Adipocyte (in vitro differentiated cells): ENCODE data around the gene BAAT.
A peak's percentile ranks its signal among the peaks of the same experiment; 100 is the strongest.

Experiments
- DNase-seq: peaks from one replicate; pipeline ENCODE4 v3.0.0-alpha.2; 2015; ENCODE audit warnings: low read depth
- H3K27me3 ChIP-seq: replicated peaks from 2 replicates; pipeline ENCODE4 v1.7.0; 2013; ENCODE audit warnings: mild to moderate bottlenecking, low read length, moderate library complexity; ENCODE audit not compliant: control insufficient read depth, insufficient read depth
- H3K36me3 ChIP-seq: 2 replicates; pipeline ENCODE4 v1.7.0; 2013; ENCODE audit warnings: low read length, mild to moderate bottlenecking, moderate library complexity; ENCODE audit not compliant: control insufficient read depth, insufficient read depth, severe bottlenecking
- H3K4me1 ChIP-seq: 2 replicates; pipeline ENCODE4 v1.7.0; 2013; ENCODE audit warnings: mild to moderate bottlenecking, low read length, moderate library complexity; ENCODE audit not compliant: control insufficient read depth, insufficient read depth
- H3K4me3 ChIP-seq: 2 replicates; pipeline ENCODE4 v1.7.0; 2013; ENCODE audit warnings: mild to moderate bottlenecking, low read length, moderate library complexity
- H3K9ac ChIP-seq: 2 replicates; pipeline ENCODE4 v1.7.0; 2013; ENCODE audit warnings: mild to moderate bottlenecking, low read length, moderate library complexity
- H3K9me3 ChIP-seq: 2 replicates; pipeline ENCODE4 v1.7.0; 2013; ENCODE audit warnings: mild to moderate bottlenecking, low read length, moderate library complexity; ENCODE audit not compliant: control insufficient read depth

BAAT gene

GRCh38 chr9:101417977-101418376 is 33.2 kb upstream of the BAAT start:
- H3K36me3 ChIP-seq: no peaks in the 10 kb centered on the region
- no peak overlapping the region for H3K9ac ChIP-seq
- H3K4me1 ChIP-seq: peaks cover 6% of the 10 kb centered on the region
- H3K4me3 ChIP-seq: no peak overlapping the region
- H3K9me3 ChIP-seq: peaks cover 9% of the 10 kb centered on the region
- DNase-seq: no peak
- no peaks in the 10 kb centered on the region for H3K27me3 ChIP-seq

DNA sequence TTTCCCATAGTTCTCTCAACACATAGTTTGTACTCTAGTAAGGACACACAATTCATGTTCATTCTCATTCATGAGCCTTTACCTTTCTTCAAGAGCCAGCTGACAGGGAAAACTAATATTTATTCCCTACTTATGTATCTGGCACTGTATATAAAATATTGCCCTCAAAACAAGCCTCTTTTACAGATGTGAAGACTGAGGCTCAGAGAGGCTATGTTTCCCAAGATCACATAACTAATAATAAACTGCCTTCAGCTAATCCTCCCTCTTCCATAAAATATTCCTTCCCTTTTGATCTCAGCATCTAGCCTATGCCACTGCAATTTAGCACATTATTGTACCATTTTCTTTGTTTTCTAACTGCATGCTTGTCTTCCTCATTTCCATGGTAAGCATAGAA is 32.6 kb upstream of the BAAT start:
- peaks cover 13% of the 10 kb centered on the region for H3K9me3 ChIP-seq
- H3K4me3 ChIP-seq: no peak overlapping the region
- no peaks in the 10 kb centered on the region for H3K36me3 ChIP-seq
- H3K9ac ChIP-seq: no peak overlapping the region
- H3K4me1 ChIP-seq: peaks cover 6% of the 10 kb centered on the region
- no peak for DNase-seq
- no peaks in the 10 kb centered on the region for H3K27me3 ChIP-seq

GRCh38 chr9:101415578-101415977 is 30.8 kb upstream of the BAAT start:
- DNase-seq: no peak
- Histone ChIP-seq H3K9ac (no peak overlapping the region), H3K4me1 (no peaks in the 10 kb centered on the region), H3K36me3 (no peaks in the 10 kb centered on the region), H3K9me3 (peaks cover 25% of the 10 kb centered on the region), H3K27me3 (no peaks in the 10 kb centered on the region), H3K4me3 (no peak overlapping the region)

DNA sequence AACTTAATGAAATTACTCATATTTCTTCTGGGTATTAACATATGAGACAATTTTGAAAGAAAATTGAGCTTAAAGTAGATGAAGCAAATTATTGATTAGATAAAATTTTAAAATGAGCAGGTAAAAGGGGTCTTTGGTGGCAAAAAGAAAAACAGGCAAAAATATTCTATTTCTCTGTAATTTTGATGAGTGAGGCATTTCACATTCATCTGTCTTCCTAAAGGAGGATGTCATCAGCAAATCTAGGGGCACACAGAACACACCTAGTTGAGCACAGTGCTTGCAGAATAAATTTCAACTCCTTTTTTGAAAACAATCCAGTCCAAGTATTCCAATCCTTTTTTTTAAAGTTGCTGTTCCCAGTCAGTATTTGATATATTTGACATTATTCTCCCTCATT is 30.0 kb upstream of the BAAT start:
- Histone ChIP-seq H3K4me1 (no peaks in the 10 kb centered on the region), H3K4me3 (no peak overlapping the region), H3K27me3 (no peaks in the 10 kb centered on the region), H3K9me3 (peaks cover 32% of the 10 kb centered on the region), H3K9ac (no peak overlapping the region), H3K36me3 (peaks cover 5% of the 10 kb centered on the region)
- no peak for DNase-seq

- peaks cover 61% of the 10 kb centered on the region for H3K36me3 ChIP-seq
These were observed 24.3 kb upstream of the BAAT start for GRCh38 chr9:101409079-101409477.

DNA sequence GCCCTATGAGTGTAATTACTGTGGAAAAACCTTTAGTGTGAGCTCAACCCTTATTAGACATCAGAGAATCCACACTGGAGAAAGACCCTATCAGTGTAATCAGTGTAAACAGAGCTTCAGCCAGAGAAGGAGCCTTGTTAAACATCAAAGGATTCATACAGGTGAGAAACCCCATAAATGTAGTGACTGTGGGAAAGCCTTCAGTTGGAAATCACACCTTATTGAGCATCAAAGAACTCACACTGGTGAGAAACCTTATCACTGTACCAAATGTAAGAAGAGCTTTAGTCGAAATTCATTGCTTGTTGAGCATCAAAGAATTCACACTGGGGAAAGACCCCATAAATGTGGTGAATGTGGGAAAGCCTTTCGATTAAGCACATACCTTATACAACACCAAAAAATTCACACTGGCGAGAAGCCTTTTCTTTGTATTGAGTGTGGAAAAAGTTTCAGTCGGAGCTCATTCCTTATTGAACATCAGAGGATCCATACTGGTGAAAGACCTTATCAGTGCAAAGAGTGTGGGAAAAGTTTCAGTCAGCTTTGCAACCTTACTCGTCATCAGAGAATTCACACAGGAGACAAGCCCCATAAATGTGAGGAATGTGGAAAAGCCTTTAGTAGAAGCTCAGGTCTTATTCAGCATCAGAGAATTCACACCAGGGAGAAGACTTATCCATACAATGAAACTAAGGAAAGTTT is 23.7 kb upstream of the BAAT start:
- H3K9me3 ChIP-seq: peaks cover 90% of the 10 kb centered on the region
- DNase-seq: no peak
- H3K27me3 ChIP-seq: no peaks in the 10 kb centered on the region
- H3K4me3 ChIP-seq: peak overlapping the region; percentile 63
- peaks cover 67% of the 10 kb centered on the region for H3K36me3 ChIP-seq
- no peaks in the 10 kb centered on the region for H3K4me1 ChIP-seq
- no peak overlapping the region for H3K9ac ChIP-seq

More at GRCh38 chr9:101409079-101409477, 24.3 kb upstream of the BAAT start:
- H3K4me1 ChIP-seq: no peaks in the 10 kb centered on the region
- peak overlapping the region; percentile 63 for H3K4me3 ChIP-seq
- no peak overlapping the region for H3K9ac ChIP-seq
- H3K9me3 ChIP-seq: peaks cover 88% of the 10 kb centered on the region
- peak; percentile 12 for DNase-seq
- H3K27me3 ChIP-seq: no peaks in the 10 kb centered on the region

DNA sequence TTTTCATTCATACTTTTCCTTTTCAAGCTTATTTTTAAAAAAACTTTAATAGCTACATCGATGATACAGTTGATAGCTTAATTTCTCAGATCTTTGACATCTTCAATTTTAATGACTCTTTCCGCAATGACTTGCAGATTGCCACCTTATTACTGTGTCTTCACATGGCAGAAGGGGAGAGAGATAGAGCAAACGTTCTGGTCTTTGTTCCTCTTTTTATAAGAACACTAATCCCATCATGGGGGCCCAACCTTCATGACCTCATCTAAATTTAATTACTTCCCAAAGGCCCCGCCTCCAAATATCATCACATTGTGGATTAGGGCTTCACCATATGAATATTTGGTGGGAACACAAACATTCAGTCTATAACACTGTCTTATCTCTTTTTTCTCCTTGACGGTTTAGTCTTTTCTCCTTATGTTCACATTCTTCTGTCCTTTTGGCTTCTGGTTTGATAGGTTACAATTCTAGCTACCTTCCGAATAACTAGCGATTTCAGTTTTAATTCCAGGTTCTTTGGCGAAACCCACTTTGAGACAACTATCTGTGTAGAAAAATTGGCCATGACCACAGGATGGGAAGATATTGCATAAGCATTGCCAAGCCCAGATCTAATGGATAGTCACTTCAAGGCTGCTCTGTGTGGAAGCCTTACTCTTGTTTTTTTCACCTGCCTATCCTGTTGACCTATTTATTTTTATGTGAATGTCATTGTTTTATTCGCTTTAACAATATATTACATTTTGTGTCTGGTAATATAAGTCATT is 18.9 kb upstream of the BAAT start:
- Histone ChIP-seq H3K4me3 (peak overlapping the region; percentile 21), H3K4me1 (peaks cover 17% of the 10 kb centered on the region), H3K27me3 (no peaks in the 10 kb centered on the region), H3K36me3 (peaks cover 84% of the 10 kb centered on the region), H3K9me3 (peaks cover 57% of the 10 kb centered on the region), H3K9ac (no peak overlapping the region)
- DNase-seq: no peak

DNA sequence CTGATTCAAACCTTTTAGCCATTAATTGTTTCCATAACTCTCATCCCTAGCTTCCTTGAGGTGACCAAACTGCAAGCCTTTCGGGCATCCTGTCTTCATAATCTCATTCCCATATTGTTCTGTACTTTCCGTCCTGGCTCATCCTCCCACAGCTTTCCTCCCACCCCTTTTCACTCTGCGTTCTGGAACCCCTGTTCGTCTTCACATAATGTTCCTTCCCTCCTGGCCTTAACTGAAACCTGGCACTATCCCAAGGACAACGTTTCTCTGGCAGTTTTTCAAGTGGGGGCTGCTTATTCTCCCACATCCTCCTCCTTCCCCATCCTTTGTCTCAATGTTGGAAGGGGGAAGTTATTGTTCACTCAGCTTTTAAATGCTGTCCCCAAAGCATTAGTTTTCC is 15.3 kb upstream of the BAAT start:
- Histone ChIP-seq H3K36me3 (peaks cover 50% of the 10 kb centered on the region), H3K9ac (peak overlapping the region; percentile 96), H3K4me1 (peaks cover 25% of the 10 kb centered on the region), H3K9me3 (peaks cover 22% of the 10 kb centered on the region), H3K4me3 (peak overlapping the region; percentile 98), H3K27me3 (no peaks in the 10 kb centered on the region)
- DNase-seq: no peak

- Histone ChIP-seq H3K36me3 (peaks cover 45% of the 10 kb centered on the region), H3K4me1 (peaks cover 25% of the 10 kb centered on the region), H3K27me3 (no peaks in the 10 kb centered on the region), H3K4me3 (peak overlapping the region; percentile 98), H3K9me3 (peaks cover 17% of the 10 kb centered on the region), H3K9ac (peak overlapping the region; percentile 96)
- no peak for DNase-seq
These were observed 14.8 kb upstream of the BAAT start for GRCh38 chr9:101399643-101399970.

DNA sequence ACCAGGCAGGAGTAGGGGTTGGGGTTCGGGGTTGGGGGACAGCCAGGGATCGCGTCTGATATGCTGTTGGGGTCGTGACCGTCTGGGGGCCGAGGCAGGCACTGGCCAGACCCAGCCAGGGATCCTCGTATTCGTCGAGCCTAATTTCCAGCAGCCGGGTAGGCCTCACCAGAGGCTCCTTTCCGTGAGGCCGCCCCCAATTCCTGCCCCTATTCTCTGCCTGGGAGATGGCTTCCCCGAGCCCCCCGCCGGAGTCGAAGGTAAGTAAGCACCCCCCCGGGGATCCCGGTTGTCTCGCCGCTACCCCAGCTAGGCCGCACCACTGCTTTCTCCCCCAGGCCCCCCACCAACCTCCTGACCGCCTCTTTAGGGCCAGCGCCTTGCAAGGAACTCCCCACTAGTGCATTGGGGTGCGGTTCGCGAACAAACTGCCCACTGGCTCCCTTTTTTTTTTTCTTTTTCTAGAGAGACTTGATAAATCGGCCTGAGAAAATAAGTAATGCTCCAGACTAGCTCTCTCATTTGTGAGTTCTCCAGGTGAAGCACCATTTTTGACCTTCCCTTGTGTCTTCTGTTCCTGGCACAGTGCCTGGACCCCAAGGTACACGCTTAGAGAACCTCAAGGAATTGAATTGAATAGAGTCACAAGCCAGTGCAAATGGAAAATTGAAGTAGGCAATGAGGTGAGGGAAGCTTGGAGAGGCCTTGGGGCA is 14.3 kb upstream of the BAAT start:
- Histone ChIP-seq H3K36me3 (peaks cover 40% of the 10 kb centered on the region), H3K9me3 (peaks cover 12% of the 10 kb centered on the region), H3K27me3 (no peaks in the 10 kb centered on the region), H3K4me3 (peak overlapping the region; percentile 98), H3K9ac (peak overlapping the region; percentile 96), H3K4me1 (peaks cover 25% of the 10 kb centered on the region)
- peak; percentile 30 for DNase-seq
